Measurements from ENCODE around the gene CACNA2D3.

Gene CACNA2D3

DNA sequence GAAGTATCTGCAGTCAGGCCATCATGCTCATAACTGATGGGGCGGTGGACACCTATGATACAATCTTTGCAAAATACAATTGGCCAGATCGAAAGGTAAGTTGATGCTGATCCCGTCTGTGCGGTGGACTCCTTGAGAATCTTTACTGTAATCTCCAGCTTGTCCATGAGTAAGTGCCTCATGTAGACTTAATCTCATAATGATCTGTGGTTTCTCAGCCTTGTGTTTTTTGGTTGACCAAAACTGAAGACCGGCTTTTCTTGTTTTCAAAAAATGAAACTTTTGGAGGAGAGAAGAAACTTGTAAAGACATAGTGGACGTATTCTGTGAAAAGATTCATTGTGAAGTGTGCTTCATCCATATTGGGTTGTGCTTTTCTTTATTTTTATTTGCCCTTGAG is 519.8 kb downstream of the CACNA2D3 start:
- DNase-seq, result no peak

DNA sequence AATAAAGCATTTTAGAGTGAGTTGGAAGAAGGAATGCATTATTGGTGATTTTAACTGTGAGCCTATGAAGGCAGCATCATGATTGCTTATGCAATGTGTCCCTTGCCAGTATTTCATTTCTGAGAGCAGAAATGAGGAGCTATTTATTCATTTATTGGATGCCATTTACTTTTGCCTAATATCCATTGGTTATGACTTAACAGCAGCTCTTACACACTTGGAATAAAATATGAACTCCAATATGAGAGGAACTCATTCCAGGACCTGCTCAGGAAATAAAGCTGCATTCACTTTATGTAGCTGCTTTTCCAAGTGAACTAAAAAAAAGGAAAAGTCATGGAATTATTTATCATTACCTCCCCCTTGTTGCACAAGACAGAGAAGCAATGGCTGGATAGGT is 525.4 kb downstream of the CACNA2D3 start:
- no peak for DNase-seq

DNA sequence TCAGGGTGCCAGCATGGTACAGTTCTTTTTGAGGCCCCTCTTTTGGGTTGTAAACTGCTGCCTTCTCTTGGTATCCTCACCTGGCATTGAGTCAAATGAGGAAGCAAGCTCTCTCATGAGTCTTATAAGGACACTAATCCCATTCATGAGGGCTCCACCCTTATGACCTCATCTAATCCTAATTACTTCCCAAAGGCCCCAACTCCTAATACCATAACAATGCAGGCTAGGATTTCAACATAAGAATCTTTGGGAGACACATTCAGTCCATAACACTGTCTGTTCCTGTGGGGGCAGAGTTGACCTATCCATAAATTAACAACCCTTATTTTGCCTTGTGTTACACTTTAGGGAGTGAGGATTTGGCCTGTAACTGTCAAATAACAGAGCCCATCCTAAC is 527.2 kb downstream of the CACNA2D3 start:
- DNase-seq, result no peak

DNA sequence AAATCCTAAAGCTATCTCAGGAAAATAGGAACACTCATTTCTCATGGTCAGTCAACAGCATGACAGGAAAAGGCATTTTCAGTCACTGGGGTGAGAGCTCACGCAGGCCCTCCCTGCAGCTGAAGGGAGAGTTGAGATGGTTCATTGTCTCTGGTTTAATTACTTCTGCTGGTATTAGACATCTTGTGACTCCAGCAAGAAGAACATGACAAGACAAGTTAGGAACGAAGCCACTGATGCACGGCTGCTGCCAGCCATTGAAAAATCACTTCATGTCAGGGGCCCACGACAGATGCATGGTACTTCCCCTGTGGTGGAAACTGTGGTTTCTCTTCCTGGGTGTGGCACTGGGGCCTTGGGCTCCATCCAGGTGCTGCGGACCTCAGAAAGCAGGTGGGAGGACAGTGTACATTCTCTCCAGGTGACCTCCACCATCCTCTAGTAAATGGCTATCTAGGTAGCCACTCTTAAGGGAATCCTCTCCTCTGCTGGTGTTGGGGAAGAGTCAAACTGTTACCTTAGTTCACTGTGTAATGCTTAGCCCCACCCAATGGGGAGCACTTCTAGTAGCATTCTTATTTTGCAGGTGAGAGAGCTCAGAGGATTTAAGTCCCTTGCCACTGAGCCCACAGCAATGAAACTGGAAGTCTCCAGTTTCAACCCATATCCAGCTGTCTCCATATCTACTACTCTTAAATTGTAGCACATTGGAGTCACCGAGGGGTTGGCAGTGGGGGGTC is 531.3 kb downstream of the CACNA2D3 start:
- peak; percentile 8 for DNase-seq

DNA sequence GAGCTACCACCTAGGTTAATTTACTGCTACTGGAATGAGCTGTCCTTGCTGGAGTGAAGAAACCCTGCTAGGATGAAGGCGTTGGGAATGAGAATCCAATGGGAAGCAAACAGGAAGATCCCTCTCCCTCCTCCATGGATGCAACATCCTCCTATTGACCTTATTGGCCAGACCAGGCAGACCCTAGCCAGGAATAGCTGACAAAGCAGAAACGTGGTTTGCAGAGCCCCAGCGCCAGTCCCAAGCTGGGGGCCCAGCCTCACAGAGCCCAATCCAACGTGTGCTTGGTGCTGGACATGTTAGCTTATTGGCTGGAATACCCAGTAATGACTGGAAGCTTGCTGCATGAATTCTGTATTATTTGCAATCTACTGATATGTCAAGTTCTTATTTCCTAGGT is 532.4 kb downstream of the CACNA2D3 start:
- DNase-seq, result no peak

DNA sequence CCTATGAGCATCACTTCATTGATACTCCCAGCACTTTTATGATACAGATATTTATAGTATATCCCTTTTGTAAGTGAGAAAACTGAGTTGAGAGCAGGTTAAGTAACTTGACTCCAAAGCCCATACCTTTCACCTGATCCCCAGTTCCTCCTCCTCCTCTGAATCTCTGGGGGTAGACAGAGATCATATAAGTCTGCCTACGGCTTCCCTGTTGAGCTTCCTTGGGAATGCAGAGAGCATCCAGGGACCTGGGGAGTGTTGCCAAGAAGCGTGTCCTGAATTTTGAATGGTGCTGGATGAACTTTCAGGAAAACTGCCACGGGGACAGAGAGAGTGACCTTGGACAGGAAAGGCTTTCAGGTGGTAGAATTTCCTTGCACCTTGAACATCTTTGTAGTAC is 537.0 kb downstream of the CACNA2D3 start:
- no peak for DNase-seq

DNA sequence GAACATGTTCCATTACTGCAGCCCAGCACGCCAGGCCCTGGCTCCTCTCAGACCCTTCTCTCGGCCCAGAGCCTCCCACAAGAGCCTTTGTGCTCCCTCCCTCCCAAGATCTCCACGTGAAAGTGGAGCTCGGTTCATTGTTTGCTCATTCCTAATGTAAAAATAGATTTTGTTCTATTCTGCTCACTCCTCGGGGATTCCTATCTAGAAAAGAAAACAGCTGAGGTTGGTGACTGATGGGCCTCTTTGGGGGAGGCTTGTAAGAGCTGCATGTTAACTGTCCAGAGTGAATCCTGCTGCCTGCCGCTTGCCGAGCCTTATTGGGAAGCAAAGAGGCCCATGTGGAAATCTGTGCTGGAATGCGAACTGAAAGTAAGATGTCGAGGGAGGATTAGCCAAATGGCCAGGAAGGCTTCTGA is 538.4 kb downstream of the CACNA2D3 start:
- no peak for DNase-seq

DNA sequence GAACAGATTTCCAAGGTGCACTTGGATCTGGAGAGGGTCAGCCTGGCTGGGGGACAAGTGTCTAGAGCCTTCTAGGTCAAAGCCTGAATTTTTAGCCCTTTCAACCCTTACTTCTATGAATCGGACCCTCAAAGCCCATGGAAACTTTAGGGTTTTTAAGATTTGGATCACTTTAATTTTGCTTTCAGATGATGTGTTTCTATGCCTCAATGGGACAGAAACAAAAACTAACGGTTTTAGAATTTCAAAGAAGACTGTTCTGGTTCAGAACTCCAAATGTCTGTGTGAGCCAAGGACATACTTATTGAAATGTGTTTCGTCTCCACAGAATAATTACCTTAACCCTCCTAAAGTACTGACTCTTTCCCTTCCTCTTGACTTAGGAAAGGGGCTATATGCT is 538.8 kb downstream of the CACNA2D3 start:
- no peak for DNase-seq

DNA sequence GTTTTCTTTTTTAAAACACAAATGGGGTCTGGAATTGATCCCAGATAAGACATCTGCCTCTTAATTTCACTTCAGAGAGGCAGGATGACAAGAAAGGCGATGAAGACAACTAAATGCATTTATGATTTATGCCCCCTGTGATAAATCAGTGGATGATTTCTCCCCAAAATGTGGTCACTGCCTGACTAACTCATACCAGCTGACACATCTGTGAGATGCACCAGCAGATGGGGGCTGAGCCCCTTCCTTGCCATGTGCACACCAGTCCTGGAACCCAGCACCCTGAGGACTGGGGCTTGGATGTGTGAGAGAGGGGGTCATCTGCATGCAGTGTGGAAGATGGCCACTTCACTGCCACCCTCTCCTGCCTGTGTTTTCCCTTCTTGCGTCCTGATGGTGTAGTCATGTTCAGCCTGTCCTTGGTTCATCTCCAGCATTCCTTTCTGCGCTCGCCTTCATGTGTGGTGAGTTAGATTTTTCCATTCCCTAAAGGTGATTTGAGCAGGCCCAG is 541.2 kb downstream of the CACNA2D3 start:
- no peak for DNase-seq

DNA sequence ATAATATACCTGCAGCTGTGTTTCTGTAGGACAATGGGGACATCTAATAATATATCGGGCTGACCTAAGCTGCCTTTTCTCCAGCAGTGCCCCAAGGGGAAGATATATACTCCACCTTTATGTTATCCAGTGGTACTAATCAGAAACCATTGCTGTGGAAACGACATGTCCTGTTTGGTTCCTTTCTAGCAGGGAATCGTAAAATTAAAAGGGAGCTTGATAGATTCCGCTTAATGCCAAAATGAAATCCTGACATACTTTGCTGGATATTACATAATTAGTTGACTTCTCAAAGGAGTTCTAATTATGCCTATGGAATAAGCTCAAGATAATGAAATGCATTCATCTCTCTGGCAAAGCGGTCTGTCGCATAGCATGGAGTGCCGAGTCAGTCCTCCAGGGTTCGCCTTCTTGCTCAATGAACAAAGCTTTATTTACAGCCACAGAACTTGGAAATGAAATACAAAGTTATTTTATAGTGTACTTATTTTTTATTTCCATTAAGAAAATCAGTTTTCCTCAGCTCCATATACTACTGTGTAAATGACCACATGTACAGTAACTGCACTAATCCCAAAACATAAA is 542.8 kb downstream of the CACNA2D3 start:
- no peak for DNase-seq

DNA sequence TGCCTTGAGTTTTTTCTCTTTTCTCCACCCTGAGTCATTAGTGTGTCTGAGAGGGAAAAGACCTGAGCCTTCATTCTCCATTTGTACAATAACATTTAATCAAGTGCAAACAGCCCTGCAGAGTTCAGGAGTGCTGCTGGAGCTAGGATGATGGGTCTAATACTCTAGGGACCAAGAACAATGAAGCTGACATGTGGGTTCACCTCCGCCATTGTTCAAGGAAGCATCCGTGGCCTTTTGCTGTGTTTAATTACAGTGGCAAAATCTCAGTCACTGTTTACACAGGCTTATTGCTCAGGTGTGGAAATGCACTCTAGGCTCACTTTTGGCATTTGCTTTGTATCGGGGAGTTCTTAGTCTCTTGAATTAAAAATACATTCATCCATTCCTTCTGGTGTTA is 545.9 kb downstream of the CACNA2D3 start:
- DNase-seq, result no peak

DNA sequence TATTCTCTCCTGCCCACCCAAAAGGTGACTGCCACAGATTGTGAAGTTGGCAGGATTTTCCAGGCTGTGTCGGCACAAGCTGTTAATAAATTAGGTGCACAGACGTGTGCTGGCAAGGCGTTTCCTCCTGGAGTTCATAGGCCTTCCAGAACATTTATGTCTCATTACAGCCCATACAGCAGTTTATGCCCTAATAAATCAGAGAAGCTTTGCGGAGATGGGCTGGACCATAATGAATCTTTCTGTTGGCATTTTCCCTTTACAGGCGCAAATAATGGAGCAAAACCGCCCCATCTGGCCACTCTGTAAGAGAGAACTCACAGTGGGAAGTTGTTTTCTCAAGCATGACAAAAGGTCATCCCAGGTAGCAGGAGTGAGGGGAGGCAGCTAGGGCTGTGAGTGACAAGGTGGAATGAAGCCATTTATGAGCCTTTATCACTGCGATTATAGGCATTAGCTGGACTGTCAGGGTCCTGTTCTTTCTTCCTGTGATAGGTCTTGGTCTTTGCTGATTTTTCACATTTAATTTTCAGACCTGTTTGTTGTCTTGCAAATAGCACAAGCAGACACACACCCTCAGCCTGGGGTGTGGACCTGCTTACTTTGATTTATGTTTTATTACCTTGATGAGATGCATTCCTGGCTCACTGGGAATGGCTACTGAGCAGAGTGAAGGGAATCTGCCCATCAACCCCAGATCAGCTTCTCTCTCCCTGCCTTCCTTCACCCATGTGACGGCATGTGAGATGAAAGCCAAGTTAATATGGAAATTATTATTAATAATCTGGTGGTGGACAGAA is 548.0 kb downstream of the CACNA2D3 start:
- DNase-seq, result no peak

DNA sequence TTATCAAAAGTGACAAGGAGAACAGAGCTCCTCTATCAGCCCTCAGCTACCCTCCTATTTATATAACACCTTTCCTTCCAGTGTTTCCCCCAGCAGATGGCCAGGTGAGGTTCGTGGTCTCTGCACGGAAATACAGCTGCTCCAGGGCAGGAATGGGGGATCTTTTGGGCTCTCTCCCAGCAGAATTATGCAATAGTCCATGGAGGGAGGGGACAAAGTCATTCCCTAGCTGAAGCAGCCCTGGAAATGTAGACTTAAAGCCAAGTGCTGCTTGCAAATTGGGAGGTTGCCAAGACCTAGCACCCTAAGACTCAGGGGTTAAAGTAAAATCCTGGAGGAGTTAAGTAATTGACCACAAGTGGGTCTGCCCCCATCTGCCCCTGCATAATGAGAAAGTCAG is 549.2 kb downstream of the CACNA2D3 start:
- no peak for DNase-seq

DNA sequence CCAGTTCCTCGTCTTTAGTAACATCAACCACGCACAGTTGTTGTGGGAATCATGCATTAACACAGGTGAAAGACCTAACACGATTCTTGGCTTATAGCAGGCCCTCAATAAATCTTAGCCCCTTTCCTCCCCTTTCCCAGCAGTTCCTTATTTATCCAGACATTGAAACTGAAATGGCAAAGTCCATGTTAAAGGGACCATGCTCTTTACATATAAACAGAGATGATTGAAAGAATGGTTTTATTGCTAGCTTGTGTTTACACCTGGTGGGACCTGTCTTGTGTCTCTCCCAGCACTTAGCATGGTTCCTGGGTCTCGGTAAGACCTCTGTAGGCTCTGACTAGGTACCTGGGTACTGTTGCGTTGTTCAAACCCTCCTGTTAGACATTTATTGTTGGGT is 553.7 kb downstream of the CACNA2D3 start:
- DNase-seq, result no peak

DNA sequence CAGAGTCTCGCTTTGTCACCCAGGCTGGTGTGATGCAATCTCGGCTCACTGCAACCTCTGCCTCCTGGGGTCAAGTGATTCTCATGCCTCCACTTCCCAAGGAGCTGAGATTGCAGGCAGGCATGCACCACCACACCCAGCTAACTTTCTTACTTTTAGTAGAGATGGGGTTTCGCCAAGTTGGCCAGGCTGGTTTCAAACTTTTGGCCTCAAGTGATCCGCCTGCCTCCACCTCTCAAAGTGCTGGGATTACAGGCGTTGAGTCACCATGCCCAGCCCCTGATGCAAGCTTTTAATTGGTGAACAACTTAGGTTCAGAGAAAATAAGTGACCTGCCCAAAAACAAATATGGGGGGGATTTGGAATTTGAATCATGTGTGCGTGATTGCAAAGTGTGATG is 559.4 kb downstream of the CACNA2D3 start:
- no peak for DNase-seq

DNA sequence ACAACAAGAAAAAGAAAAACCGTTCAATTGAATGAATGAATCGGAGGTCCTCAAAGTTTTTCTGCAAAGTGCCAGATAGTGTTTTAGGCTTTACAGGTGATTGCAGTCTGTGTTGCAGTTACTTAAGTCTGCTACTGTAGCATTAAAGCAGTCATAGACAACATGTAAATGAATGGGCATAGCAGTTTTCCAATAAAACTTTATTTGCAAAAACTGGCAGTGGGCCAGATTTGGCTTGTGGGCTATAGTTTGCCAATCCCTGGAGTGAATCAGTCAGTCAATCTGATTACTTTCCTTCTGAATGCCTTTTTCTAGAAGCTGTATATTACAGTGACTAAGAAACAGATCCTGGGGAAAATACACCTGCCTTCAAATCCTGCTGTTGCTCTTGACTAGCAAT is 562.9 kb downstream of the CACNA2D3 start:
- no peak for DNase-seq

DNA sequence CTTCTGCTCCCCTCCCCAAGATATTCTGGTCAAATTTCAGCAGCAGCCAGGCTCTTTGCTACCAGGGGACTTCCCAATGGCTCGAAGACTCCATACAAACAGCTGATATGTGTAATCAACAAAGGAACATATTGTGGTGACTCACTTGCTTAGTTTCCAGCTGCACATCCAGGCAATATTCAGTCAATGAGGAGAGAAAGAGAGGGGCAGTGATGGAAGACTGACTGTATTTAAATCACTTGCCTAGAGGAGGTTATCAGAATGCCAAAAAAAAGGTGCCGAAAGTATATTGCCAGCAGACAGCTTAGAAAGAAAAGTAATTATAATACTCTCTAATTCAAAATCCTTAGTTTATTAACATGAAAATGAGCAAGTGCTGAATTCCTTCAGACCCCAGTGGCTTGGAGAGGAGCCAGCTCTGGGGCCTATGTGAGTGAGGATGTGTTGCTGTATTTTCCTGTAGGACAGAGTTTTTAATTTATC is 569.0 kb downstream of the CACNA2D3 start:
- no peak for DNase-seq

DNA sequence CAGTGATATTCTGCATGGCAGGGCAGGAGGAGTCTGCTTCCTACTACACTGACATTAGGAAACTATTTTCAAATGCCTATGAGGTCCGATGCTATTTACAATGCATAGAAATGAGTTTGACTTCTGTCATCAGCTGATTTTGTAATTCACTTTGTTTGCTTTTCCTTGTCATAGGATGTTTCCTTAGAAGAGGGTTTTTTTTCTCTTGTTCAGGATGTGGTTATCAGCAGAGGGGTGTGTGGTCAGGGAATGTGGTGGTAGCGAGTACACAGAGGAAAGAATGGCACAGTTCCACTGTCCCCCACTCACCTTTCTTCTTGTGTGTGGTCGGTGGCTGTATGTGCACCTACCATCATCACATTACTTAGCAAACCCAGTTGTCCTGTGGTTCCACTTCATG is 574.0 kb downstream of the CACNA2D3 start:
- no peak for DNase-seq

DNA sequence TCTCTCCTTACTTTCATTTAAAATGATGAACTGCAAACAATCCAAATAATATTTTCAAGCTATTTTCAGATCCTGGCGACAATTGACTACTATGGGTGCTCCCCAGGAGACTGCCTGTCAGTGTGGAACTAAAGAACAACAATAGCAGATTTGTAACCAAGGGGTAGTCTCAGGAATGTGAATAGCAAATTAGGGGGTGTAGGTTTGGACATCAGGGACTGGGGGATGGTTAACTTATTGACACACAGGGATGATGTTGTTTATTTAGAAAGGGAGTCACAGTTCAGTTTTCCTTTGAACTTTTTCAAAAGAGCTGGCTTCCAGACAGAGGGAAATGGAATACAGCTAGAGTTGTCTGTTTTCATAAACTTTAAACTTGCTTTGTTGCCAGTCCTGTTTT is 575.7 kb downstream of the CACNA2D3 start:
- DNase-seq, result no peak

DNA sequence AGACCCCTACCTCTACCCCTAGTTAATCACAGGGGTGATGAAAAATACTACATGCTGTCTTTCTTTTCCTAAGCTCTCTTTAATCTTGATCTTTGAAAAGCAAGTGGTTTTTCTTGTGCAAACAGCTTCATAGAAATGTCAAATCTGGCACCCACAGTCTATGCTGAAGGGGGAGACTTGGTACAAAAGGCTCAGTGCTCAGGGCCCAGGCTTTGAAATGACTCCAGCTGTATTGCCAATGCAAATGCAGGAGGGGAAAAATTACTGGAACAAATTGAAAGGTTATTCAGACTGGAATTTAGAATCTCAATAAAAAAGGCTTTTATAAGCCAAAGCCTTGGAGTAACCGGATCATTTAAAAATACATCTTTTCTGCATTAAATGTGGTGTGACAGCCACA is 581.6 kb downstream of the CACNA2D3 start:
- DNase-seq, result no peak

DNA sequence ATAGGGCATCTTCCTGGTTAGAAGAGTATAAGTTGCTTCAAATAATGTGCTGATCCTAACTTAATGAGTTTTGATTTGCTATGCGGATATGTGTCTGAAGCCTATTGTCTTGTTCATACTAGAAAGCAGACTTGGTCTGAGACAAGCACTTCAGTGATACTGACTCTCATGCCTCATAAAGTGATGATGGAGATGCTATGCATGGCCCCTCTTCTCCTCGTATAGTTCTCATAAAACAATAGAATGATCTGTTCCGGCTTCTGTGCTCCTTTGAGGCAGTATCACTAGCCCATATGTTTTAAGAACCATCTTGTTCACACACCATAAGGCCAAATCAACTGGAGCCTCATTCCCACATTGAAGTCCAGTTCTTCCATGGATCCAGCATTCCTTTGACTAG is 583.4 kb downstream of the CACNA2D3 start:
- no peak for DNase-seq

DNA sequence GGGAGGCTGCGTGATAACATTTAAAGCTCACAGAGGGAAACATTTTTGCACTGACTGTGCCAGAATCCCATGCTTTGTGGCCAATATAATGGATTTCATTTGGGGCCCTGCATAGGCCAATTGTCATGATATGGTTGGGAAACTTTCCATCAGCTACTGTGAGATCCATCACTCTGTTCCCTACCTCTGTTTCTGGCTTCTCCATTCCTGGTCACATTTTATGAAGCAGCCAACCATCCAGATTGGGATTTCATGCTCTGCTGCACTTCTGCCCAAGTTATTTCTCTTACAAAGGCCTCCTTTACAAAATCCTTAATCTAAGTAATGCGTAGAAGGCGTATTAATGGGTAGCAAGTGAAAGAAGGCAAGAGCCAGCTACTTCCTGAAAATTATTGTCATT is 584.4 kb downstream of the CACNA2D3 start:
- no peak for DNase-seq

DNA sequence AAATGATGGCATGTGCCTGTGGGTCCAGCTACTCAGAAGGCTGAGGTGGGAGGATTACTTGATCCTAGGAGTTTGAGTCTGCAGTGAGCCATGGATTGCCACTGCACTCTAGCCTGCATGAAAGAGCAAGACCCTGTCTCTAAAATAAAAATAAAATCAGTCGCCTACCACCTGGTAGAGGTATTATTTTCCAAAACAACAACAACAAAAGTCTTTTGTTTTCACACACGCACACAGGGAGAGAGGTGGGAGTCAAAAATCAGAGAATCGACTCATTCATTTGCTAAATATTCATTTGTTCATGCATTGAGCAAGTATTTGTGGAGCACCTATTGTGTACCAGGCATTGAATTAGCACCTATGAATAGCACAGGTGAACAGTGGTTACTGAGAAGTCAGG is 587.4 kb downstream of the CACNA2D3 start:
- DNase-seq, result no peak

DNA sequence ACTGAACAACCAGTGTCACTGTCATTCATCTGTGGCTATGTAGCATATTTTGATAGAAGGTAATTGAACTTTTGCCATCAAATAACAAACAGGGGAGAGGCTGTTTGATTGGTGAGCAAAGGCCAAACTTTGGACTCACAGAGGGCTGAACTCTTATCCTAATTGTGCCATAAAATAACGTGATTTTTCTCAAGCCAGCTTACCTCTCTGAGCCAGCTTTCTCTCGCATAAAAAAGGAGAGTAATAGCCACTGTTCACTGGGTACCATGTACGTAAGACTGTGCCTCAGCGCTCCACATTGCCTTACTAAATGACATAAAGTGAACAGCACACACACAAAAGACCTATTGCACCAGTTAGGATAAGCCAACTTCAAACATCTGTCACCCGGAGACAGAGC is 588.6 kb downstream of the CACNA2D3 start:
- DNase-seq, result no peak

All from RPMI8226 (cell line).